B cell (primary cell): ENCODE data around the gene PIK3C2G.

Source experiments
- CTCF ChIP-seq: fragments of 200-600 bp; IDR thresholded peaks from one replicate; pipeline ENCODE4 v1.8.0; 2022; ENCODE audit warnings: antibody characterized with exemption, mild to moderate bottlenecking
- EZH2 ChIP-seq: IDR thresholded peaks from 2 replicates; pipeline ENCODE4 v1.6.1; 2012; ENCODE audit warnings: borderline replicate concordance, low read depth, mild to moderate bottlenecking, moderate library complexity, low read length; ENCODE audit not compliant: insufficient read depth, poor library complexity, severe bottlenecking

- TF ChIP-seq CTCF (no peak), EZH2 (no peak)
Measured at GRCh38 chr12:18375583-18375982, 114.3 kb downstream of the PIK3C2G start.
